Astrocyte (in vitro differentiated cells and primary cell): ENCODE results near the gene ANKRD42. TPM values are rescaled to one million over a fixed set of nuclear protein-coding genes. Genes with fewer than 3 reads are reported as not detected.

Source experiments
- DNase-seq: peaks from one replicate; pipeline ENCODE4 v3.0.0-alpha.2; 2010; ENCODE audit warnings: low read depth
- FAIRE-seq: peaks from 2 replicates; lab custom pipeline; 2011; peaks lifted over from hg19 to GRCh38; lab: Jason Lieb, UNC
- H2AFZ ChIP-seq: 2 replicates; pipeline ENCODE4 v1.6.0; 2012; ENCODE audit warnings: low read depth, low read length, inconsistent platforms
- H3K27ac ChIP-seq: 2 replicates; pipeline ENCODE4 v1.5.1; 2011; ENCODE audit warnings: low read depth, low read length, inconsistent platforms
- H3K27me3 ChIP-seq: 2 replicates; pipeline ENCODE4 v1.6.0; 2011; ENCODE audit warnings: low read length, inconsistent platforms; ENCODE audit not compliant: insufficient read depth
- H3K36me3 ChIP-seq: 2 replicates; pipeline ENCODE4 v1.5.1; 2011; ENCODE audit warnings: low read length, inconsistent platforms; ENCODE audit not compliant: insufficient read depth
- H3K4me1 ChIP-seq: 2 replicates; pipeline ENCODE4 v1.5.1; 2011; ENCODE audit warnings: low read length, inconsistent platforms; ENCODE audit not compliant: insufficient read depth
- H3K4me2 ChIP-seq: 2 replicates; pipeline ENCODE4 v1.6.0; 2012; ENCODE audit warnings: low read length, inconsistent platforms
- H3K4me3 ChIP-seq: 2 replicates; pipeline ENCODE4 v1.5.1; 2011; ENCODE audit warnings: low read depth, mild to moderate bottlenecking, low read length, inconsistent platforms; ENCODE audit not compliant: insufficient read depth
- H3K79me2 ChIP-seq: 2 replicates; pipeline ENCODE4 v1.6.0; 2012; ENCODE audit warnings: mild to moderate bottlenecking, low read length, inconsistent platforms; ENCODE audit not compliant: insufficient read depth
- H3K9ac ChIP-seq: 2 replicates; pipeline ENCODE4 v1.6.0; 2012; ENCODE audit warnings: mild to moderate bottlenecking, low read length, inconsistent platforms
- H3K9me3 ChIP-seq: 2 replicates; pipeline ENCODE4 v1.5.1; 2012; ENCODE audit warnings: low read depth, mild to moderate bottlenecking, low read length, inconsistent platforms; ENCODE audit not compliant: insufficient read depth
- H4K20me1 ChIP-seq: 2 replicates; pipeline ENCODE4 v1.6.0; 2012; ENCODE audit warnings: low read length, inconsistent platforms; ENCODE audit not compliant: insufficient read depth
- H3K27ac Mint-ChIP-seq: one replicate; pipeline ENCODE4 v1.8.0; 2021; ENCODE audit warnings: mild to moderate bottlenecking, mixed read lengths; ENCODE audit not compliant: unreplicated experiment
- H3K27me3 Mint-ChIP-seq: one replicate; pipeline ENCODE4 v1.8.0; 2021; ENCODE audit warnings: low read depth, mixed read lengths; ENCODE audit not compliant: unreplicated experiment
- H3K36me3 Mint-ChIP-seq: one replicate; pipeline ENCODE4 v1.8.0; 2021; ENCODE audit warnings: low read depth, mixed read lengths; ENCODE audit not compliant: unreplicated experiment
- H3K4me1 Mint-ChIP-seq: one replicate; pipeline ENCODE4 v1.8.0; 2021; ENCODE audit warnings: low read depth, mixed read lengths; ENCODE audit not compliant: unreplicated experiment
- H3K4me3 Mint-ChIP-seq: one replicate; pipeline ENCODE4 v1.8.0; 2021; ENCODE audit warnings: mild to moderate bottlenecking, moderate library complexity, mixed read lengths; ENCODE audit not compliant: unreplicated experiment
- H3K9me3 Mint-ChIP-seq: one replicate; pipeline ENCODE4 v1.8.0; 2021; ENCODE audit warnings: mild to moderate bottlenecking, mixed read lengths; ENCODE audit not compliant: unreplicated experiment
- EZH2 ChIP-seq: IDR thresholded peaks from 2 replicates; pipeline ENCODE4 v1.6.1; 2012; ENCODE audit warnings: mild to moderate bottlenecking, low read length, inconsistent platforms; ENCODE audit not compliant: insufficient read depth
- total RNA-seq: library from RNA; stranded (reverse); gene quantifications from 2 replicates; pipeline ENCODE4 v1.2.1, GENCODE V29; 2021
- TF ChIP-seq, protein P1 (sequence below): IDR thresholded peaks from 2 replicates; pipeline ENCODE4 v1.5.1; 2011; ENCODE audit warnings: low read depth, mild to moderate bottlenecking, inconsistent platforms, low read length, moderate library complexity; ENCODE audit not compliant: insufficient read depth

The ANKRD42 gene
- total RNA-seq, 1 donor from 2014 or later = 15.0 TPM

DNA sequence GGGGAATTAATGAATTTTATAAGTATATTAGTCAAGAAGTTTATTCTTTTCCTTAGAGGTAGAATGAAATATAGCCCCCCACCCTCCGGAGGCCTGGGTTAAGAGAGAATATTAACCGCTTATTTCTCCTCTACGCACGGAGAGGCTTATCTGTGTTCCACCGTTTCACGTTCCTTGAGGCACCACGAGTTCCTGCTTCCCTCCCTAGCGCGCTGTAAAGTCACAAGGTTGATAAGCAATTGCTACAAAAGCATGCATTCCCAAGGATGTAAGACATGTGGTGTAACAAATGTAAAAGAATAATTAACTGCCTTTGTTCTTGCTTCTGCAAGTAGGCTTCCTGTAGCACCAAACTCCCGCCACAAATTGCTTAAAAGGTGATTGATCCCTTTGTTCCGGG, 1.5 kb upstream of the ANKRD42 start:
- peak overlapping the region; percentile 99 for H3K4me3 Mint-ChIP-seq
- H3K9me3 Mint-ChIP-seq = no peaks in the 10 kb centered on the region
- peaks cover 20% of the 10 kb centered on the region for H3K4me1 Mint-ChIP-seq
- H3K36me3 ChIP-seq = peaks cover 18% of the 10 kb centered on the region
- H3K79me2 ChIP-seq = peaks cover 35% of the 10 kb centered on the region
- peak overlapping the region; percentile 97 for H3K9ac ChIP-seq
- no peaks in the 10 kb centered on the region for H3K27me3 Mint-ChIP-seq
- no peak for TF ChIP-seq EZH2
- TF ChIP-seq, protein P1, sequence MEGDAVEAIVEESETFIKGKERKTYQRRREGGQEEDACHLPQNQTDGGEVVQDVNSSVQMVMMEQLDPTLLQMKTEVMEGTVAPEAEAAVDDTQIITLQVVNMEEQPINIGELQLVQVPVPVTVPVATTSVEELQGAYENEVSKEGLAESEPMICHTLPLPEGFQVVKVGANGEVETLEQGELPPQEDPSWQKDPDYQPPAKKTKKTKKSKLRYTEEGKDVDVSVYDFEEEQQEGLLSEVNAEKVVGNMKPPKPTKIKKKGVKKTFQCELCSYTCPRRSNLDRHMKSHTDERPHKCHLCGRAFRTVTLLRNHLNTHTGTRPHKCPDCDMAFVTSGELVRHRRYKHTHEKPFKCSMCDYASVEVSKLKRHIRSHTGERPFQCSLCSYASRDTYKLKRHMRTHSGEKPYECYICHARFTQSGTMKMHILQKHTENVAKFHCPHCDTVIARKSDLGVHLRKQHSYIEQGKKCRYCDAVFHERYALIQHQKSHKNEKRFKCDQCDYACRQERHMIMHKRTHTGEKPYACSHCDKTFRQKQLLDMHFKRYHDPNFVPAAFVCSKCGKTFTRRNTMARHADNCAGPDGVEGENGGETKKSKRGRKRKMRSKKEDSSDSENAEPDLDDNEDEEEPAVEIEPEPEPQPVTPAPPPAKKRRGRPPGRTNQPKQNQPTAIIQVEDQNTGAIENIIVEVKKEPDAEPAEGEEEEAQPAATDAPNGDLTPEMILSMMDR = no peak
- no peaks in the 10 kb centered on the region for H3K9me3 ChIP-seq
- peak overlapping the region; percentile 99 for H3K4me3 ChIP-seq
- peak overlapping the region; percentile 96 for H3K4me2 ChIP-seq
- no peak overlapping the region for H2AFZ ChIP-seq
- H4K20me1 ChIP-seq = peaks cover 7% of the 10 kb centered on the region
- FAIRE-seq (no peak), DNase-seq (no peak)
- H3K27me3 ChIP-seq = no peaks in the 10 kb centered on the region
- peaks cover 1% of the 10 kb centered on the region for H3K36me3 Mint-ChIP-seq
- H3K27ac Mint-ChIP-seq = peak overlapping the region; percentile 95
- no peak overlapping the region for H3K27ac ChIP-seq
- H3K4me1 ChIP-seq = peaks cover 15% of the 10 kb centered on the region

DNA sequence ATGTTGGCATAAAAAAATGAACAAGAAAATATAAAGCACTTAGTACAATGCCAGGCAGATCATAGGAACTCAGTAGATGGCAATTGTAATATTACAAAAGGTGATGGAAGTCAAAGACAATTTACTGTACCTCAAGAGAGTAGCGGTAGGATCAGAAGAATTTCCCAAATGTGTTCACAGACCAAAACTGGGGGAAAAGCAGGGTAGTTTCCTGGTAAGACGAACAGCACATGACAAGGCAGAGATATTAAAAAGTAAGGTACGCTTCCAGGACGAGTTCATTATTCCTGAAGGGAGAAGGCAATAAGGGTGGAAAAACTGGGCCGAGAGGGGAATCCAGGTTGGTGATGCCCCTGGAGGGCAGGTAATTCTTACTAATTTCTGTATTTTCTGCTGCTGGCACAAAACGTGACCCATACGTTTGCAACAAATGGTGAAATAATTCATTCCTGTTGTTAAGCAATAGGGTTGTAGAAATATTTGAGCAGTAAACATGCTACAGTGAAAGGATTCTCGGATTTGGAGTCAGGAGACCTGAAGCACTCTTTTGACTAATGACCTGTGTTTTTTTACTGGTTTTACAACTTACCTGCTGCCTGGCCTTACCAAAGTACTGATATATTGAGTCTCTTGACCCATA, 786 bp upstream of the ANKRD42 start:
- Histone ChIP-seq H3K9ac (peak overlapping the region; percentile 97), H3K4me3 (peak overlapping the region; percentile 99), H3K4me2 (peak overlapping the region; percentile 96), H3K4me1 (peaks cover 15% of the 10 kb centered on the region), H3K27ac (peak overlapping the region; percentile 95), H3K79me2 (peaks cover 41% of the 10 kb centered on the region), H3K27me3 (no peaks in the 10 kb centered on the region), H3K9me3 (no peaks in the 10 kb centered on the region), H4K20me1 (peaks cover 3% of the 10 kb centered on the region), H2AFZ (peak overlapping the region; percentile 97), H3K36me3 (peaks cover 18% of the 10 kb centered on the region)
- Mint-ChIP-seq H3K4me1 (peaks cover 22% of the 10 kb centered on the region), H3K4me3 (peak overlapping the region; percentile 99), H3K36me3 (peaks cover 1% of the 10 kb centered on the region), H3K27ac (peak overlapping the region; percentile 95), H3K27me3 (no peaks in the 10 kb centered on the region), H3K9me3 (no peaks in the 10 kb centered on the region)
- TF ChIP-seq, protein P1 = no peak
- TF ChIP-seq EZH2 = no peak
- FAIRE-seq (no peak), DNase-seq (no peak)
